PFSK-1 (cell line): ENCODE measurements around the gene VSIG10L2.

Experiments used
- FOXP2 ChIP-seq: optimal IDR thresholded peaks from 2 replicates; pipeline ENCODE3; 2011; ENCODE audit warnings: borderline replicate concordance, control low read depth, inconsistent platforms; ENCODE audit not compliant: insufficient read depth; ENCODE audit errors: extremely low read length, extremely low read depth
- REST ChIP-seq, 2 experiments: IDR thresholded peaks; 2 replicates each; pipeline versions ENCODE4 v1.6.1 to v1.8.0; 2011 to 2012; ENCODE audit warnings: low read depth in 2 of 2, low read length in 2 of 2, control low read depth in 1 of 2, inconsistent platforms in 1 of 2, mild to moderate bottlenecking in 1 of 2, moderate library complexity in 1 of 2; ENCODE audit not compliant: insufficient read depth in 1 of 2
- SIN3A ChIP-seq: IDR thresholded peaks from 2 replicates; pipeline ENCODE4 v1.6.1; 2012; ENCODE audit warnings: mild to moderate bottlenecking, low read length, moderate library complexity, borderline replicate concordance; ENCODE audit not compliant: insufficient read depth
- TAF1 ChIP-seq: IDR thresholded peaks from 2 replicates; pipeline ENCODE4 v1.6.1; 2012; ENCODE audit warnings: low read length, control low read depth, borderline replicate concordance; ENCODE audit not compliant: insufficient read depth

GRCh38 chr11:126002181-126002580 is 56.3 kb downstream of the VSIG10L2 start:
- TF ChIP-seq TAF1 (no peak), SIN3A (no peak), REST (IDR thresholded peaks at IDR 0.05; ENCODE audit: insufficient read depth in 1 of 2, low read depth in 2 of 2, low read length in 2 of 2) (no peak), FOXP2 (no peak)
